Muscle of arm (tissue), 12 donors: ENCODE results near the gene EBPL. TPM values are rescaled to one million over a fixed set of nuclear protein-coding genes. Genes with fewer than 3 reads are reported as not detected.

Experiments
- polyA plus RNA-seq, 12 donors: library from polyadenylated mRNA; unstranded; fragments of 120-200 nt; gene quantifications; one replicate each; pipeline ENCODE4 v1.2.1, GENCODE V29; 2013; ENCODE audit not compliant: insufficient read length in 12 of 12

EBPL gene
- polyA plus RNA-seq, 12 donors, result 19.7 to 39.6 (median 25.8) TPM; not detected in 1

Other genes starting within 250 kb of the EBPL start
- 10 to 100 TPM in 2 of 12 donors, 1 to 10 TPM in 8, not detected in 2; 3.8 to 19.0 (median 5.0) TPM for gene CAB39L, start 247.4 kb downstream of the EBPL start, polyA plus RNA-seq
- 10 to 100 TPM in 5 of 12 donors, 1 to 10 TPM in 6, not detected in 1; 5.2 to 14.7 (median 9.4) TPM for gene SETDB2, start 247.2 kb downstream of the EBPL start, polyA plus RNA-seq
- gene PHF11, start 195.5 kb downstream of the EBPL start, polyA plus RNA-seq, result 10 to 100 TPM in 11 of 12 donors, not detected in 1; 15.4 to 60.1 (median 25.0) TPM
- gene RCBTB1, start 105.9 kb downstream of the EBPL start, polyA plus RNA-seq, result 10 to 100 TPM in 11 of 12 donors, not detected in 1; 17.6 to 35.1 (median 23.0) TPM
- under 1 TPM in 10 of 12 donors, not detected in 2; 0.18 to 0.76 (median 0.30) TPM for gene ARL11, start 63.0 kb downstream of the EBPL start, polyA plus RNA-seq
- gene KPNA3, start 101.2 kb upstream of the EBPL start, polyA plus RNA-seq, result 10 to 100 TPM; 32.7 to 94.0 (median 43.4) TPM
- gene SPRYD7, start 244.9 kb upstream of the EBPL start, polyA plus RNA-seq, result 10 to 100 TPM in 11 of 12 donors, not detected in 1; 10.7 to 17.3 (median 13.1) TPM